Testis (tissue), 3 donors: ENCODE measurements around the gene MYH8. TPM values are rescaled to one million over a fixed set of nuclear protein-coding genes. Genes with fewer than 3 reads are reported as not detected.

Experiments
- DNase-seq: peaks from one replicate; pipeline ENCODE4 v3.0.0-alpha.2; 2019
- H3K27ac ChIP-seq, 2 donors: fragments of 200-600 bp; sonication (generic); one replicate each; pipeline ENCODE4 v1.5.1; 2019
- H3K27me3 ChIP-seq: fragments of 200-600 bp; sonication (generic); one replicate; pipeline ENCODE4 v1.5.1; 2019
- H3K36me3 ChIP-seq: fragments of 200-600 bp; sonication (generic); one replicate; pipeline ENCODE4 v1.5.1; 2017; ENCODE audit warnings: low read depth; ENCODE audit errors: missing control alignments
- H3K4me1 ChIP-seq: fragments of 200-600 bp; sonication (generic); one replicate; pipeline ENCODE4 v1.5.1; 2019
- H3K4me3 ChIP-seq, 2 donors: fragments of 200-600 bp; sonication (generic); one replicate each; pipeline ENCODE4 v1.5.1; 2017 to 2019
- H3K9me3 ChIP-seq: fragments of 200-600 bp; sonication (generic); one replicate; pipeline ENCODE4 v1.5.1; 2017
- CTCF ChIP-seq, 3 experiments: fragments of 450-650 bp in 2 of 3; fragments of 200-600 bp in 1 of 3; sonication (generic) in 1 of 3; IDR thresholded peaks; one replicate each; pipeline ENCODE4 v1.5.1; 2016 to 2019; ENCODE audit warnings: antibody characterized with exemption in 3 of 3, mild to moderate bottlenecking in 2 of 3, moderate library complexity in 1 of 3
- POLR2A ChIP-seq: fragments of 450-650 bp; IDR thresholded peaks from one replicate; pipeline ENCODE4 v1.6.1; 2017; ENCODE audit warnings: antibody characterized with exemption, mild to moderate bottlenecking, moderate library complexity
- WGBS, 2 donors: methylation state at CpG; one replicate each; pipeline ENCODE4 v1.1.5; 2018; 5-methylcytosine and 5-hydroxymethylcytosine counted together
- intact Hi-C: fragments of 100-400 bp; cut with DNase I; formaldehyde crosslinking; loops from one replicate; pipeline ENCODE4 v1.15.1; 2023; ENCODE audit warnings: low total_unique reads
- polyA plus RNA-seq: library from polyadenylated mRNA; stranded (reverse); fragments of 350-450 nt; fragmentation: Illumina TruSeq; extraction: RNeasy Lipid Tissue Mini Kit (QIAGEN cat#74804); gene quantifications from one replicate; pipeline ENCODE4 v1.2.3, GENCODE V29; 2014; ENCODE audit warnings: low read depth, low replicate concordance; ENCODE audit not compliant: insufficient read depth
- total RNA-seq, 2 donors: library from RNA; depleted of rRNA; stranded (reverse); fragments of >200 nt; gene quantifications; one replicate each; pipeline ENCODE4 v1.2.3, GENCODE V29; 2016

The MYH8 gene
- total and polyA plus RNA-seq, 3 donors from 2014 or later: 0.39 to 1.2 (median 0.78) TPM

DNA sequence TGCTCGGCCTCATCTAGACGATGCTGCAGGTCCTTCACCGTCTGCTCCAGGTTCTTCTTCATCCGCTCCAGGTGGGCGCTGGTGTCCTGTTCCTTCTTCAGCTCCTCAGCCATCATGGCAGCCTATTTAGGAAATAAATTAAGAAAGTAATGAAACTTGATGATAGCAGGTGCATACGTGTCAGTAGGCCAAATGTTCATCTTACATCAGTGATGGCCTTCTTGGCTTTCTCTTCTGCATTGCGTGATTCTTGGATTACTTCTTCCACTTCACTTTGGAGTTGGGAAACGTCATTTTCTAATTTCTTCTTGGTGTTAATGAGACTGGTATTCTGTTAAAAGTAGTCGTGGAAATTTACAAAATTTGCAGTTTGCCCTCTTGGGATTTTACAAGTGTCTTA is 28.9 kb downstream of the MYH8 start:
- H3K36me3 ChIP-seq: no peaks in the 10 kb centered on the region
- H3K4me3 ChIP-seq: no peak overlapping the region
- no peak for DNase-seq
- no peaks in the 10 kb centered on the region for H3K27me3 ChIP-seq
- intact Hi-C loops: no loop called here
- no peak overlapping the region for H3K27ac ChIP-seq
- TF ChIP-seq POLR2A (no peak), CTCF (IDR thresholded peaks at IDR 0.05) (no peak)
- WGBS, 2 donors: 80 to 90% methylated on average over 9 of the region's 9 CpGs
- H3K9me3 ChIP-seq: no peaks in the 10 kb centered on the region
- no peaks in the 10 kb centered on the region for H3K4me1 ChIP-seq

- Histone ChIP-seq H3K4me1 (no peaks in the 10 kb centered on the region), H3K9me3 (no peaks in the 10 kb centered on the region), H3K36me3 (no peaks in the 10 kb centered on the region), H3K4me3 (no peak overlapping the region), H3K27me3 (no peaks in the 10 kb centered on the region), H3K27ac (no peak overlapping the region)
- 66 to 75% methylated on average over 6 of the region's 6 CpGs for WGBS, 2 donors
- TF ChIP-seq POLR2A: no peak
- no peak for TF ChIP-seq CTCF (IDR thresholded peaks at IDR 0.05)
- no peak for DNase-seq
- intact Hi-C loops: no loop called here
These were observed 35.9 kb downstream of the MYH8 start for GRCh38 chr17:10385871-10386270.

GRCh38 chr17:10384175-10384574 is 37.6 kb downstream of the MYH8 start:
- H3K9me3 ChIP-seq: no peaks in the 10 kb centered on the region
- H3K36me3 ChIP-seq: no peaks in the 10 kb centered on the region
- intact Hi-C loops: no loop called here
- no peaks in the 10 kb centered on the region for H3K27me3 ChIP-seq
- H3K4me3 ChIP-seq: no peak overlapping the region
- no peaks in the 10 kb centered on the region for H3K4me1 ChIP-seq
- DNase-seq: no peak
- H3K27ac ChIP-seq: no peak overlapping the region
- TF ChIP-seq POLR2A: no peak
- no peak for TF ChIP-seq CTCF (IDR thresholded peaks at IDR 0.05)
- WGBS, 2 donors: 52 to 60% methylated on average over 8 of the region's 8 CpGs

GRCh38 chr17:10380631-10381408 is 40.9 kb downstream of the MYH8 start:
- DNase-seq: no peak
- Histone ChIP-seq H3K4me3 (no peak overlapping the region), H3K36me3 (no peaks in the 10 kb centered on the region), H3K27me3 (no peaks in the 10 kb centered on the region), H3K27ac (no peak overlapping the region), H3K4me1 (no peaks in the 10 kb centered on the region), H3K9me3 (no peaks in the 10 kb centered on the region)
- no peak for TF ChIP-seq CTCF (IDR thresholded peaks at IDR 0.05)
- TF ChIP-seq POLR2A: no peak
- WGBS, 2 donors: 72 to 77% methylated on average over 3 of the region's 3 CpGs
- intact Hi-C loops: no loop called here

DNA sequence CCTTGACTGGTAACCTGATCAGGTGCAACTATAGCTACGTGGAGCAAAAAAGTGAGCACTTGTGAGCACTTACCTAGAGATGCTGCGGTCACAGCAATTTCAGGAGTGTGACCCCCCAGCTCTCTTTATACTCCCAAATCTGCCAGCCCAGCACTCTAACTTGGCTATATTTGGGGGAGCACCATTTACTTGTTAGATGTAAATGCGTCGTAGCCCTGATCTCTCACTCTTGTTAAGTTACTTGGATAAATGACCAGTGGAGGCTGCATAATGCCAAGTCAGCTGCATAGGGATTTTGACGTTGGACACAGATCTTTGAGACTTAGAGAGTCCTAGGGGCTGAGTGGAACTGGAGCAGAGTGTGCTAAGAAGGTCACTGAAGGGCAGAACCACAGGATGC is 48.8 kb downstream of the MYH8 start, which contains the start of gene MYH13:
TSS of gene MYH13 (minus strand) at position 101 of the 400 bp plus-strand sequence. CDS start 8,476 bp downstream, outside the sequence.
- Histone ChIP-seq H3K27ac (no peak within 1 kb of the TSS), H3K4me1 (no peaks in the 10 kb centered on the region), H3K36me3 (no peaks in the 10 kb centered on the region), H3K4me3 (no peak within 1 kb of the TSS), H3K27me3 (no peaks in the 10 kb centered on the region), H3K9me3 (no peaks in the 10 kb centered on the region)
- DNase-seq: no peak
- TF ChIP-seq CTCF (IDR thresholded peaks at IDR 0.05) (no peak), POLR2A (no peak)
- WGBS, 2 donors: 76 to 83% methylated on average over 5 of the region's 5 CpGs
- intact Hi-C loops: no loop called here
